Calu3 (cell line): ENCODE data around the gene TMEM131L. TPM values are rescaled to one million over a fixed set of nuclear protein-coding genes. Genes with fewer than 3 reads are reported as not detected.

Source experiments
- BruUV-seq: library from RNA; stranded (reverse); fragments of 400-500 nt; replicated peaks from 2 replicates; lab custom pipeline; 2021; lab: Mats Ljungman, UMichigan
- CTCF ChIA-PET: fragments of 300-600 bp; sonication (Branson Sonifier 250); formaldehyde crosslinking; loops from one replicate; lab custom pipeline; 2022; ENCODE audit warnings: antibody characterized with exemption; lab: Charles Lee
- DNase-seq: peaks from one replicate; pipeline ENCODE4 v3.0.0; 2022
- H3K27ac Mint-ChIP-seq: one replicate; pipeline ENCODE4 v1.8.0; 2022; ENCODE audit warnings: mixed read lengths; ENCODE audit not compliant: unreplicated experiment
- H3K27me3 Mint-ChIP-seq: one replicate; pipeline ENCODE4 v1.8.0; 2022; ENCODE audit warnings: mixed read lengths; ENCODE audit not compliant: unreplicated experiment
- H3K36me3 Mint-ChIP-seq: one replicate; pipeline ENCODE4 v1.8.0; 2022; ENCODE audit warnings: mild to moderate bottlenecking, moderate library complexity, mixed read lengths; ENCODE audit not compliant: insufficient read depth, unreplicated experiment
- H3K4me1 Mint-ChIP-seq: one replicate; pipeline ENCODE4 v1.8.0; 2022; ENCODE audit warnings: mild to moderate bottlenecking, low read depth, mixed read lengths; ENCODE audit not compliant: unreplicated experiment
- H3K4me3 Mint-ChIP-seq: one replicate; pipeline ENCODE4 v1.8.0; 2022; ENCODE audit warnings: mild to moderate bottlenecking, low read depth, moderate library complexity, mixed read lengths; ENCODE audit not compliant: unreplicated experiment
- H3K9me3 Mint-ChIP-seq: one replicate; pipeline ENCODE4 v1.8.0; 2022; ENCODE audit warnings: low read depth, mixed read lengths; ENCODE audit not compliant: unreplicated experiment
- intact Hi-C: fragments of 100-400 bp; cut with micrococcal nuclease; formaldehyde crosslinking; loops from one replicate; pipeline ENCODE4 v1.10.0; 2022; ENCODE audit not compliant: unreplicated experiment
- total RNA-seq: library from RNA; stranded (reverse); gene quantifications from 2 replicates; pipeline ENCODE4 v1.2.3, GENCODE V29; 2022
- TF ChIP-seq, protein P1 (sequence below): fragments of 200-600 bp; IDR thresholded peaks from one replicate; pipeline ENCODE4 v1.8.0; 2022; ENCODE audit warnings: antibody characterized with exemption; ENCODE audit not compliant: unreplicated experiment

TMEM131L gene
- total RNA-seq, 1 experiment from 2014 or later, result 9.4 TPM

DNA sequence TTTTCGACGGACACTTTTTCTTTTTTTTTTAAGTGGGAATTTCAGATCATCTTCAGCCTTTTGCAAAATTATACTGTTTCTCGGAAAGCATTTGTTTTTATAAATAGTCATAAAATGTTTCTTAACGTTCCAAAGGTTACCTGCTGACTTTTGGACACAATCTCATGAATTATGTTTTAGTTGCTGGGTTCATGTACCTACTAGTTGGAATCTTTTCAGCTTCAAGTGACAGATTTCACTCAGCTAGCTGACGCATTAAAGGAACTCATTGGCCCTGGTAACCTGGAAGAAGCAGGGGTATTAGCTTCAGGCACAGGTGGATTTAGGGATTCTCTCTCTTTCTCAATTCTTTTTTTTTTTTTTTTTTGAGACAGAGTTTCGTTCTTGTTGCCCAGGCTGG, 66.5 kb downstream of the TMEM131L start:
- intact Hi-C loops, result no loop called here
- Mint-ChIP-seq H3K4me1 (no peaks in the 10 kb centered on the region), H3K4me3 (no peak overlapping the region), H3K9me3 (no peaks in the 10 kb centered on the region), H3K36me3 (no peaks in the 10 kb centered on the region), H3K27ac (no peak overlapping the region), H3K27me3 (no peaks in the 10 kb centered on the region)
- BruUV-seq, result no TSS peak
- TF ChIP-seq, protein P1, sequence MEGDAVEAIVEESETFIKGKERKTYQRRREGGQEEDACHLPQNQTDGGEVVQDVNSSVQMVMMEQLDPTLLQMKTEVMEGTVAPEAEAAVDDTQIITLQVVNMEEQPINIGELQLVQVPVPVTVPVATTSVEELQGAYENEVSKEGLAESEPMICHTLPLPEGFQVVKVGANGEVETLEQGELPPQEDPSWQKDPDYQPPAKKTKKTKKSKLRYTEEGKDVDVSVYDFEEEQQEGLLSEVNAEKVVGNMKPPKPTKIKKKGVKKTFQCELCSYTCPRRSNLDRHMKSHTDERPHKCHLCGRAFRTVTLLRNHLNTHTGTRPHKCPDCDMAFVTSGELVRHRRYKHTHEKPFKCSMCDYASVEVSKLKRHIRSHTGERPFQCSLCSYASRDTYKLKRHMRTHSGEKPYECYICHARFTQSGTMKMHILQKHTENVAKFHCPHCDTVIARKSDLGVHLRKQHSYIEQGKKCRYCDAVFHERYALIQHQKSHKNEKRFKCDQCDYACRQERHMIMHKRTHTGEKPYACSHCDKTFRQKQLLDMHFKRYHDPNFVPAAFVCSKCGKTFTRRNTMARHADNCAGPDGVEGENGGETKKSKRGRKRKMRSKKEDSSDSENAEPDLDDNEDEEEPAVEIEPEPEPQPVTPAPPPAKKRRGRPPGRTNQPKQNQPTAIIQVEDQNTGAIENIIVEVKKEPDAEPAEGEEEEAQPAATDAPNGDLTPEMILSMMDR, result no peak
- DNase-seq, result no peak
- CTCF ChIA-PET, result no interaction called here

DNA sequence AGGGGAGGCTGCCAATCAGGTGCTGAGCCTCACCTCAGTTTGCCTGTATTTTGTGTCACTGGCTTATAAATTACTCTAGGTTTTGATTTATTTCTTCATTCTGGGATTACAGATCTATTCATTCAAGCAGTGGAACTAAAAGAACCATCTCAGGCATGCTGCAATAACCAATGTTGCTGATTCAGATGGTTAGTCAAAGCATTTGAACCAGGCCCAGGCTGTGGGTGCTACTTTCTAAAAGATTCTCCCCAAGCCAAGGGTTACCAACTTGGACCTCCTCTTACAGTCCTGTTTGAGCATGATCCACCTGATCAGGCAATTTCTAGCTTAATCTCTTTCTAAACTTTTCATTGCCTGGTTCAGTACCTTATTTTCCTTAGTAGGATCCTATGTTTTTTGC, 67.2 kb downstream of the TMEM131L start:
- TF ChIP-seq, protein P1, result no peak
- Mint-ChIP-seq H3K27ac (no peak overlapping the region), H3K4me3 (no peak overlapping the region), H3K4me1 (no peaks in the 10 kb centered on the region), H3K9me3 (no peaks in the 10 kb centered on the region), H3K27me3 (no peaks in the 10 kb centered on the region), H3K36me3 (no peaks in the 10 kb centered on the region)
- BruUV-seq, result no TSS peak
- DNase-seq, result no peak
- intact Hi-C loops, result no loop called here
- CTCF ChIA-PET, result no interaction called here

DNA sequence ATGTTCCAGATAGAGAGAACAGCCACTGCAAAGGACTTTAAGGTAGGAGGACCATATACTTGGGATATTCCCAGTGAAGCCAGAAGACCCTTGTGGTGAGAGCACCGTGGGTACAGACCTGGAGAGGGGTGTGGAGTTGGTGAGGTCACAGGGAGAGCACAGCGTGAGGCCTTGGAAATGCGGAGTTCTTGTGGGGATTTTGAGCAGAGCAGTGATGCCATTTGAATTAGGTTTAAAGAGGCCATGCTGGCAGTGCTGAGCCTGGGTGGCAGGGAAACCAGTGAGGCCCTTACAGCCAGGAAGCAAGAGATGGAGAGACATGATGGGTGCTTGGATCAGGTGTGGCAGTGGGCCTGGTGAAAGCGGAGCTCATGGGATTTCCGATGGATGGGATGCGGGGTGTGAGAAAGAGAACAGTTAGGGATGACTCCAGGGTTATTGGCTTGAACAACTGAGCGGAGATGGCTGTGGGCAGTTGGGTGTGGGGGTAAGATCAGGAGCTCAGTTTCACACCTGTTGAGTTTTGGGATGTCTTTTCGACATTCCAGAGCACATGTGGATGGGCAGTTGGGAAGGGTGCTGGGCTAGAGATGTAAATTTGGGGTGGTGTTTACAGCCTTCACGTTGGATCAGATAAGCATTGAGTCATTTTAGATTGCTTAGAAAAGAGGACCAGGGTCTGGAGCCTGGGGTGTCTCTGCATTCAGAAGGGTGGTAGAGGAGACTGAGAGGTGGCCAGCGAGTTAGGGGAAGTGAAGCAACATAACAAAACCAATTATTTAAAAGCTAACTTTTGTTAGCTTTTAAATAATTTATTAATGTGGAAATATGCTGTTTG, 68.9 kb downstream of the TMEM131L start:
- TF ChIP-seq, protein P1, result no peak
- H3K36me3 Mint-ChIP-seq, result no peaks in the 10 kb centered on the region
- H3K27me3 Mint-ChIP-seq, result no peaks in the 10 kb centered on the region
- H3K27ac Mint-ChIP-seq, result no peak overlapping the region
- no TSS peak for BruUV-seq
- no peaks in the 10 kb centered on the region for H3K4me1 Mint-ChIP-seq
- intact Hi-C loops, result no loop called here
- no peak for DNase-seq
- H3K4me3 Mint-ChIP-seq, result no peak overlapping the region
- no peaks in the 10 kb centered on the region for H3K9me3 Mint-ChIP-seq
- CTCF ChIA-PET, result no interaction called here

DNA sequence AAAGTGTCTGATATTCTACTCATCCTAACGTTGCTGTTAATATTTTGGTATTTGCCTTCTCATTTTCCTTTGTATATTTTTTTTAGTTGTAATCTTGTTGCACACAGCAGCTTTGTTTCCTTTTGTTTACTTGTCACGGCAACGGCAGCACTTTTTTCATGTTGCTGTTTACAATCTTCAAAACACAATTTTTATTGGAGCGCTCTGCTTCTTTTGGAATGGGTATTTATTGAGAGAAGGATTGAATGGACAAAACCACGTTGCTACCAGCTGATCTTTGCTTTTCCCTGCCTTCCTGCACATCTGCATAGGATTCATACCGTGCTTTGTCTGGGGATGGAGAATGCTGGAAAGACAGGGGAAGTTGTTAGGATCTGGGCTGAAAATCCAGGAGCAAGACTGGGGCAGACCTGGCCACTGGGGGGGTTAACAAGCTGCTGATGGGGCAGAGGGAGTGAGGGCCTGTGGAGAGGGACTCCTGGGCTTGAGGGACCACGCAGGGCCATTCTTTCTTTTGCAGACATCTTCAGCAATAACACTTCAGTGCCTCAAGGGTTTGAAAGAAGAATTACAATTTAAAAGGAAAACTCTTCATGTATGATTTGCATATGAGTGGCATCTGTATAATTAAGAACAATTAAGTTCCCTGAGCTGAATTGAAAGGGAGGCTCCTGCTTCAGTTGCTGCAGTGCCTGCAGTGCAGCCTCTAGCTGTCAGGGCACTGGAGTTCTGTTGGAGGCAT, 69.8 kb downstream of the TMEM131L start:
- CTCF ChIA-PET, result no interaction called here
- TF ChIP-seq, protein P1, result no peak
- no peaks in the 10 kb centered on the region for H3K27me3 Mint-ChIP-seq
- no peaks in the 10 kb centered on the region for H3K36me3 Mint-ChIP-seq
- no peak overlapping the region for H3K27ac Mint-ChIP-seq
- H3K4me3 Mint-ChIP-seq, result no peak overlapping the region
- intact Hi-C loops, result no loop called here
- DNase-seq, result no peak
- no TSS peak for BruUV-seq
- no peaks in the 10 kb centered on the region for H3K4me1 Mint-ChIP-seq
- H3K9me3 Mint-ChIP-seq, result no peaks in the 10 kb centered on the region
